Osteoblast (primary cell): ENCODE measurements around the gene FKBP2. TPM values are rescaled to one million over a fixed set of nuclear protein-coding genes. Genes with fewer than 3 reads are reported as not detected.

Experiments
- DNase-seq: peaks from one replicate; pipeline ENCODE4 v3.0.0; 2011; ENCODE audit warnings: low spot score, mixed read lengths; ENCODE audit not compliant: insufficient read length; ENCODE audit errors: missing footprints
- H2AFZ ChIP-seq: 2 replicates; pipeline ENCODE4 v1.6.0; 2011; ENCODE audit warnings: mild to moderate bottlenecking, low read length
- H3K27ac ChIP-seq: 2 replicates; pipeline ENCODE4 v1.5.1; 2011; ENCODE audit warnings: mild to moderate bottlenecking, low read depth, low read length, moderate library complexity
- H3K27me3 ChIP-seq: 2 replicates; pipeline ENCODE4 v1.6.0; 2012; ENCODE audit warnings: mild to moderate bottlenecking, control low read depth, inconsistent platforms, low read length, moderate library complexity; ENCODE audit not compliant: insufficient read depth
- H3K36me3 ChIP-seq: 2 replicates; pipeline ENCODE4 v1.5.1; 2011; ENCODE audit warnings: mild to moderate bottlenecking, low read length, control low read depth, moderate library complexity; ENCODE audit not compliant: insufficient read depth
- H3K4me1 ChIP-seq: 2 replicates; pipeline ENCODE4 v1.5.1; 2011; ENCODE audit warnings: mild to moderate bottlenecking, low read length, control low read depth, moderate library complexity; ENCODE audit not compliant: insufficient read depth
- H3K4me2 ChIP-seq: 2 replicates; pipeline ENCODE4 v1.6.0; 2011; ENCODE audit warnings: mild to moderate bottlenecking, low read length; ENCODE audit not compliant: insufficient read depth
- H3K4me3 ChIP-seq: fragments of 200-600 bp; sonication (generic); 3 replicates; pipeline ENCODE4 v1.5.1; 2012; ENCODE audit warnings: mild to moderate bottlenecking, low read length, inconsistent platforms; ENCODE audit not compliant: insufficient read depth
- H3K79me2 ChIP-seq: 2 replicates; pipeline ENCODE4 v1.6.0; 2012; ENCODE audit warnings: mild to moderate bottlenecking, low read length, control low read depth, inconsistent platforms; ENCODE audit not compliant: insufficient read depth
- H3K9me3 ChIP-seq: 2 replicates; pipeline ENCODE4 v1.5.1; 2011; ENCODE audit warnings: low read depth, low read length, control low read depth
- H4K20me1 ChIP-seq: 2 replicates; pipeline ENCODE4 v1.6.0; 2012; ENCODE audit warnings: mild to moderate bottlenecking, low read length, control low read depth; ENCODE audit not compliant: insufficient read depth
- CTCF ChIP-seq: IDR thresholded peaks from 2 replicates; pipeline ENCODE4 v1.5.1; 2011; ENCODE audit warnings: mild to moderate bottlenecking, low read depth, low read length, moderate library complexity; ENCODE audit errors: extremely low read depth
- total RNA-seq: library from RNA; depleted of rRNA; stranded (reverse); fragments of >200 nt; gene quantifications from 2 replicates; pipeline ENCODE4 v1.2.3, GENCODE V29; 2012

FKBP2 gene
- total RNA-seq, 1 donor, result 31.1 TPM

- peaks cover 3% of the 10 kb centered on the region for H4K20me1 ChIP-seq
- peaks cover 10% of the 10 kb centered on the region for H3K4me1 ChIP-seq
- peak; percentile 90 for TF ChIP-seq CTCF
- no peak overlapping the region for H3K27ac ChIP-seq
- H2AFZ ChIP-seq, result no peak overlapping the region
- no peak overlapping the region for H3K4me2 ChIP-seq
- H3K36me3 ChIP-seq, result peaks cover 55% of the 10 kb centered on the region
- peak; percentile 99 for DNase-seq
- no peak overlapping the region for H3K4me3 ChIP-seq
- no peaks in the 10 kb centered on the region for H3K9me3 ChIP-seq
- H3K79me2 ChIP-seq, result no peaks in the 10 kb centered on the region
- no peaks in the 10 kb centered on the region for H3K27me3 ChIP-seq
These were observed 36.4 kb upstream of the FKBP2 start for GRCh38 chr11:64204464-64204989.

- H2AFZ ChIP-seq, result peak within 1 kb of the TSS; percentile 49
- peak within 1 kb of the TSS; percentile 36 for H3K4me2 ChIP-seq
- no peaks in the 10 kb centered on the region for H3K9me3 ChIP-seq
- TF ChIP-seq CTCF, result no peak
- peak; percentile 31 for DNase-seq
- H3K36me3 ChIP-seq, result peaks cover 33% of the 10 kb centered on the region
- peaks cover 10% of the 10 kb centered on the region for H3K4me1 ChIP-seq
- H3K27ac ChIP-seq, result peak within 1 kb of the TSS; percentile 77
- H4K20me1 ChIP-seq, result no peaks in the 10 kb centered on the region
- no peaks in the 10 kb centered on the region for H3K79me2 ChIP-seq
- no peak within 1 kb of the TSS for H3K4me3 ChIP-seq
- H3K27me3 ChIP-seq, result no peaks in the 10 kb centered on the region
These were observed 34.2 kb upstream of the FKBP2 start, which contains the start of gene FERMT3 for GRCh38 chr11:64206457-64207255. FERMT3 (plus strand) TSS chr11:64206721; CDS start chr11:64207365, 644 bp downstream.

GRCh38 chr11:64207256-64208085, 33.4 kb upstream of the FKBP2 start:
- H3K4me1 ChIP-seq, result peaks cover 10% of the 10 kb centered on the region
- H3K27me3 ChIP-seq, result no peaks in the 10 kb centered on the region
- H3K27ac ChIP-seq, result peak overlapping the region; percentile 77
- peak overlapping the region; percentile 49 for H2AFZ ChIP-seq
- H3K4me3 ChIP-seq, result peak overlapping the region; percentile 33
- H3K36me3 ChIP-seq, result peaks cover 28% of the 10 kb centered on the region
- DNase-seq, result peak; percentile 97
- no peaks in the 10 kb centered on the region for H4K20me1 ChIP-seq
- no peak for TF ChIP-seq CTCF
- H3K4me2 ChIP-seq, result peak overlapping the region; percentile 36
- no peaks in the 10 kb centered on the region for H3K9me3 ChIP-seq
- H3K79me2 ChIP-seq, result no peaks in the 10 kb centered on the region
